GM19025 (cell line): ENCODE data around the gene KIAA0753.
"Not testable (repeated sequence)": the region's sequence is repeated elsewhere in the genome, so short reads cannot be mapped to it uniquely, and the experiment has no call there.

Source experiments
- ATAC-seq: cut with Tn5 transposase; IDR thresholded peaks from one replicate; pipeline ENCODE4 v1.9.1; 2021; ENCODE audit warnings: mild to moderate bottlenecking, low read depth, moderate library complexity; ENCODE audit not compliant: unreplicated experiment

KIAA0753 gene

DNA sequence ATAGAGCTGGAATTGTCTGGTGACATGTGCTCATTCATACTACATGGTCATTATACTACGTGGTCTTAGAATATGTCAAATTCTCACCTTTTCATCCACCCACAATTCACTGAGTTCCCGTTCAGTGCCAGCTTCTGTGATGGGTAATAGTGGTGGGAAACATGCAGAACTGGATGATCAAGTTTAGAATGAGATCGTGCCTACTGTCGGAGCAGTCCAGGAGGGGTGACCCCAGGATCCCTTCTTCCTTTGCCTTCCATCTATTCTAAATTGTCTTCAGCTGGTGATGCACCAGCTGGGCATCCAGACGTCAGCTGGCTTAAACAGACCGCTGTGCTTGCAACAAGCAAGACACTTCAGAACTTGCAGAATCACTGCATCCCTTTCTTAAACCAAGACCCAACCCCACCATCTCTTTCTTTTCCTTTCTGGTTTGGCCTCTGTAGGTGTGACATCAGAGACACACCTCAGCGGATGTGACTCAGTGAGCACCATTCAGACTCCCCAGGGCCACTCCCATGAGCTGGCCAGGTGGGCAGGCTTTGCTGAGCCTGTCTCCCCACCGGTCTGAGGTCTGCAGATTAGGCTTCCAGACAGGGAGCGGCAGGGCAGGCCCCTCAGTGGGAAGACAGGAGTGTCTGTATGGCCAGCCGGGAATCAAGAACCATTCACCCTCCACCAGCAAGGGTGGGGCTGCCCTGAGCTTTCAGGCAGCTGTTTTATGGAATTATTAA, 29.1 kb upstream of the KIAA0753 start:
- no peak for ATAC-seq

DNA sequence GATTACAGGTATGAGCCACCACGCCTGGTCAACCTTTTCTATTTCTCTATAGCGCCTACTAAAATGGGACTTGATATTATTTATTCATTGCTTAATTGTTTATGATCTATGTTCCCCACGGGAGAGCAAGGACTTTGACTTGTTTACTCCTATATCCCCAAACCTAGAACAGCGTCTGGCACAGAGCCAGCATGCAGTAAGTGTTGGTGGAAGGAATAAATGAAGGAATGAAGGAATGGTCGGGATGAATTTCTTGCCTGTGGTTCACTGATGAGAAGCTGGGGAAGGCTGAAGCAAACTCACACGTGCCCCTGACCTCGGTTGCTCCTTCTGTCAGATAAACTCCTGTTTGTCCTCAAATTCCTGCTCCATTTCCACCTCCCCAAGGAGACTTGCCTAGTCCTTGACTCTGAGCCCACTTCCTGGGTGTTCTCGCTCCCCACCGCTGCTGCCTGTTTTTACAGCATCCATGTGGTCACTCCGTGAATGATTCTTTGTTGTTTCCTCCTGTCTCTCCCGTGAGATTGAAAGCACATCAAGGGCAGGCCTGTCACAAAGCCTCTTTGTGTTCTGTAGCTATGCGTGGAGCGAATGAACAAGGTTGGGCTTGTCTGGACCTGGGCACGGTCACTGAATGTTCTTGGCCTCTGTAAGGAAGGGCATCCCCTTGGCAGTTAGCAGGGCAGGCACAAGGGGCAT, 28.4 kb upstream of the KIAA0753 start:
- no peak for ATAC-seq

DNA sequence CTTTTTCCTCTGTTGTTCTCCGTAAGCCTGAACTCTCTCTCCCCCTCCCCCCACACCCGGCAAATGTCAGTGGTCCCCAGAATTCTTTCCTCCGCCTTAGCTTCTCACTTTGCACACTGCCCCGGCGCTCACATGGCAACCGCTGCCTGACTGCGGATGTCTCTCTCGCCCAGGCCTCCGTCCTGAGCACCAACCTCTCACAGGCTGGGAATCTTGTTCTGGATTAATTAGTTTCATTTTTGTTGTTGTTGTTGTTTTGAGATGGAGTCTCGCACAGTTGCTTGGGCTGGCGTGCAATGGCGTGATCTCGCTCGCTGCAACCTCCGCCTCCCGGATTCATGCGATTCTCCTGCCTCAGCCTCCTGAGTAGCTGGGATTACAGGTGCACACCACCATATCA, 27.7 kb upstream of the KIAA0753 start:
- ATAC-seq, result no peak

DNA sequence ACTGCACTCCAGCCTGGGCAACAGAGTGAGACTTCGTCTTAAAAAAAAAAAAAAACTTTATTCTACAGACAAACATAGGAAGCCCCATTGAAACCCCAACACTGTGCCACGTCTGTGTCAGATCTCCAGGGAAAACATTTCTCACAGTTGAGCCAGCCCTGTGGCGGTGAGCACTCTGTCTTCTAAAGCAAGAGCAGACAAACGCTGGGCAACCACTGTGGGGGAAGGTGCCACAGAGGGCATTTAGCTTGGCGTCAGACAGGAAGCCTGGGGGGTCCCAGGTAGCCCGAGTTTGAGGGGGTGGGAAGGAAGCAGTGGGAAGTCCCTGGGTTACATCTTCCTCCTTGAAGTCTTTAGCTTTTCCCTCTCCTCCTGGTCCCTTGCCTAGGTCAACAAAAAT, 27.0 kb upstream of the KIAA0753 start:
- no peak for ATAC-seq

- ATAC-seq, result no peak
Measured at GRCh38 chr17:6666557-6666956, 26.0 kb upstream of the KIAA0753 start.

- no peak for ATAC-seq
Measured at GRCh38 chr17:6666077-6666521, 25.6 kb upstream of the KIAA0753 start.

DNA sequence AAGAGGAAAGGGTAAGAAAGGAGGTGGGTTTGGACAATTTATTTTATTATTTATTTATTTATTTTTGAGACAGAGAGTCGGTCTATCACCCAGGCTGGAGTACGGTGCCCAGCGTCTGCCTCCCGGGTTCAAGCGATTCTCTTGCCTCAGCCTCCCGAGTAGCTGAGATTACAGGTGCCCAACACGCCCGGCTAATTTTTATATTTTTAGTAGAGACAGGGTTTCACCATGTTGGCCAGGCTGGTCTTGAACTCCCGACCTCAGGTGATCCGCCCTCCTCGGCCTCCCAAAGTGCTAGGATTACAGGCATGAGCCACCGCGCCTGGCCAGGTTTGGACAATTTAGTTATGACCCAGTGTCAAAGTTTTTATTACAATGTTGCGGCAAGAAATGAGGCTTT, 22.7 kb upstream of the KIAA0753 start:
- not testable (repeated sequence) for ATAC-seq

DNA sequence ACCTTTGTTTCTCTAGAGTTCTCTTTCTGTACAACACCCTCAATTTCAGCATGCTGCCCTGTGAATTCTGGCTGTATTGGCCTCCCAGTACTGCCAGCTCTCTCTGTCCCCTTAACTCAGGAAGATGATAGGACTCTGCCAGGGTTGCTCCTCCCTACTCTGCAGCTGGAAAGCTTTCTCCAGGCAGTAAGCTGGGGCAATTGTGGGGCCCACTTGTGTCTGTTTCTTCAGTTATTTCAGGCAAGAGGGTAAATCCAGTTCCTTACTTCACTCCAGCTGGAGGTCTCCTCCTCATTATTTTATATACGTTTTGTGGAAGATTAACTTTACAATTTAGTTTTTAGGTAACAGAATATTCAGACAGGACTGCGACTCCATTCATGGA, 20.9 kb upstream of the KIAA0753 start:
- ATAC-seq, result no peak

DNA sequence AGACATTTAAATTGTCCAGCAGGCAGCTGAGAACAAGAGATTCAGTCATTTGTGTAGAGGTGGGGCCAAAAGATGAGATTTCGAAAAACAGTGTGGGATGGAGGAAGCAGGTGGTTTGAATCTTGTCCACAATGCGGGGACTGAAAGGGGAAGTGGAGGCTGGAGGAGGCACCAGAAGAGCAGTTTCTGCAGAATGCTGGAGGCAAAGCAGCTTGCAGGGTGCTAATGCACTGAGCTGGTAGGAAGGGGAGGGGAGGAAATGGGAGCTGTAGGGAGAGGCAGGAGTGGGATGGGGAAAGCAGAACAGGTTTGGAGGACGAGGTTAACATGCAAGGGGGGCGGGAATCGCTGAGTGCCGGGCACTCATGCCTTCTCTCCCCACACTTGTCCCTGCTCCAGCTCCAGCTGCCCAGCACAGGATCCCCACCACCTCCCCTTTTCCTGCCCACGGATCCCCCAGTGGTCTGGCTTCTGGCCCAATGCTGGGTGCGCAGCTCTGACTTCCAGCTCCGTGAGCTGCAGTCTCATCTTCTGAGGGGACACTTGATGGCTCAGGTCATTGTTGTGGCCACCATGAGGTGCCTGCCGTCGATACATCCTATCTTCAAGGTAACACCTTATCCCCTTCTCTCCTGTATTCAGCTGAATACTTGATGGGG, 20.4 kb upstream of the KIAA0753 start:
- ATAC-seq, result peak; percentile 68

GRCh38 chr17:6660101-6660500, 19.6 kb upstream of the KIAA0753 start:
- ATAC-seq, result no peak

DNA sequence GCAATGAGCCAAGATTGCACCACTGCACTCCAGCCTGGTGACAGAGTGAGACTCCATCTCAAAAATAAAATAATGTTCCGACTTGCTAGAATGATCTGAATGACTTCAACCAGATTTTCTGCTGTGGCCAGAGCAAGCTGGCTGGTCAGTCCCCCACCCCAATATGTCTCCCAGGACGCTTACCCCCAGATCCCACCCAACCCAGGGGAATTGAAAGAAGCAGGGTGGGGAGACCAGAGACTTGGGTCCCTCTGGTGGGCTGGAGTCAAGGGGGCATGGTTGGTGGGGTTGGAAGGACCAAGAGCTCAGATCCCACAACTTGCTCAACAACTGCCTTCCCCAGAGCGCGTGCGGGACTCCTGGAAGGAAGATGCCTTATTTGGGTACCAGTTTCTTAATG, 17.9 kb upstream of the KIAA0753 start:
- ATAC-seq, result not testable (repeated sequence)

DNA sequence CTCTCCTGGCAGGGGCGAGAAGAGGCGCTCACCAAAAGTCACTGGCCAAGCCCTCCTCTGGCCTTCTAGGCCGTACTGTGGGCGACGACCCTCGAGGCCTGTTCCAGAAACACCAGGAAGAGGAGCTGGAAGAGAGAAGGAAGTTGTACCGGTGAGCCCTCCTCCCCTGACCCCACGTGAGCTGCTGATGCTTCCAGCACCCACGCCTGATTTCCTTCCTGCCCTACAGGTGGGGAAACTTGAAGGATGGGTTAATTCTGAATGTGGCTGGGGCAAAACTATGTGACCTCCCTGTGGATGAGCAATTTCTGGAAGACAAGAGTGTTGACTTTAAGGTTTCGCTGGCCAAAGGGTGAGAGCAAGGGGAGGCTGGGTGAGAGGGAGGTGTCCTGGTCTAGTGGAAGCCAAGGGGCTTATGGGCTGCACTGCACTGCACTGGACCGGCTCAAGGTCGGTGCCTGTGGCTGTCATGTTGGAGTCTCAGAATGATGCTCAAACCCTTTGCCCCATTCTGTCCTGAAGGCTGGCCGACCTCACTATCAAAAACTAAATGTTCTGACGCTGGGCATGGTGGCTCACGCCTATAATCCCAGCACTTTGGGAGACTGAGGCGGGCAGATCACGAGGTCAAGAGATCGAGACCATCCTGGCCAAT, 17.2 kb upstream of the KIAA0753 start:
- ATAC-seq, result no peak

DNA sequence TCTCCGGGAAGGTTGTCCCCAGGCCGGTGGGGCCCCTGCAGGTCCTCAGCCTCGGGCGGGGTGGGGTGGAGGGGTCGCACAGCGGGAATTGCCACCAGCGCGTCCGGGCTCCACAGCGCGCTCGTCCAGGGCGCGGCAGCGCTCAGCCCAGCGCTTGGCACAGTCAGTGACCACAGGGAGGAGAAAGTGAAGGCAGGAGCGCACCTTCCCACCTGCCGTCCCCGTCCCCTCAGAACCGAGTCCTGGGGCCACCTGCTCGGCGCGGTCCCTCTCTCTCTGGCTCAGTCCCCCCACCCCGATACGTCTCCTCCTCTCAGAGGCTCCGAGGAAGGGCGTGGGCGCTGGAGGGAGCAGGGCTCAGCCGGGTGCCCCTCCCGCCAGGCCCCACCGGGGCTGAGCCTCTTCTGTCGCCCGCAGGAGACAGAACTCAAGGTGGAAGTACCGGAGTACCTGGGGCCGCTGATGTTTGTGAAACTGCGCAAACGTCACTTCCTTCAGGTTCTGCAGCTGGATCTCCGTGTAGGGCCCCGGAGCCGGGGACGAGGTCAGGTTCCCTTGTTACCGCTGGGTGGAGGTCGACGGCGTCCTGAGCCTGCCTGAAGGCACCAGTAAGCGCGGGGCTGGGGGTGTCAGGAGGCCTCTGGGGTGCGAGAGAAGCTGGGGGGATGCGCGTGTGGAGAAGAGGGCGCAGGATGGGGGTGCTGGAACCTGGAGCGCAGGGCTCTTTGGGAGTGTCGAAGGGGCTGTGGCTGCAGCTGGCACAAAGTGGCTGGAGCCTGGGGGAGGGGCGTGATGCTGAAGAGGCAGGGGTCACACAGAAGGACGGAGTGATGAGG, 16.5 kb upstream of the KIAA0753 start:
- ATAC-seq, result not testable (repeated sequence)

GRCh38 chr17:6655732-6656361, 15.3 kb upstream of the KIAA0753 start:
- ATAC-seq, result not testable (repeated sequence)

DNA sequence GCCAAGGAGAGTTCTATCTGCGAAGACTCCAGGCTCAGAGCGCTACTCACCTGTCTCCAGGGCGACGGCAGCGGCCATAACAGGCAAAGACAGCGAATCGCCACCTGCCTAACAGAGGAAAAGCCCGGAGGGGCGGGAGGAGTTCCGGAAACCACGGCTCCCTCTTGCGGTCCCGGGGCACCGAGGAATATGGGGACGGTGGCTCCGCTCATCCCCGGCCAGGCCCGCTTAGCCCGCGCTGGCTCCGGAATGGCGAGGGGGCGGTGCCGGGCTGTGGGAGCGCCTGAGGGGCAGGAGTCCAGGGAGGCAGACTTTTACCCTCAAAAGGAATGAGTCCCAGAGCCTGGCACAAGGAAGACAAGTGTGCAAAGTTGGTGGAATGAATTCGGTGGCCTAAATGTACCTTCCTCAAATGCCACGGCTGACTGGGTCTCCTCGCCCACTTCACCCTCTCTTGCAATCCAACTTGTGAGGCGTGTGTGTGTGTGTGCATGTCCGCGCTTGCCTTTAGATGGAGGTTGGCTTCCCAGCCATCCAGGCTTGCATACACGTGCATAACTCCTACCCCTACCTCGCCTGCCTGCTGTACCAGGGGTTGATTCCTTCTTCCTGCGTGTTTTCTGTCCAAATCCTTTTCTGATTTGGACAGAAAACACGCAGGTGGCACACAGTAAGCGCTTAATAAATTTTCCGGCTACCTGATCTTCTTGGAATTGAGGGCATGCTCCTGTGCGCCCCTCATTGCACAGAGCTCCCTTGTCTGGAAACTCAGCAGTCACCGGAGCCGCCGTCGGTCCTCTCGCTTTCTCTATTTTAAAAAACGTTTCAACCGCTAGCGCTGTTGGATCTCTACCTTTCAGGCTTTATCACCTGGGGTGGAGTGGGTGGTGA, 14.6 kb upstream of the KIAA0753 start:
- ATAC-seq, result no peak

DNA sequence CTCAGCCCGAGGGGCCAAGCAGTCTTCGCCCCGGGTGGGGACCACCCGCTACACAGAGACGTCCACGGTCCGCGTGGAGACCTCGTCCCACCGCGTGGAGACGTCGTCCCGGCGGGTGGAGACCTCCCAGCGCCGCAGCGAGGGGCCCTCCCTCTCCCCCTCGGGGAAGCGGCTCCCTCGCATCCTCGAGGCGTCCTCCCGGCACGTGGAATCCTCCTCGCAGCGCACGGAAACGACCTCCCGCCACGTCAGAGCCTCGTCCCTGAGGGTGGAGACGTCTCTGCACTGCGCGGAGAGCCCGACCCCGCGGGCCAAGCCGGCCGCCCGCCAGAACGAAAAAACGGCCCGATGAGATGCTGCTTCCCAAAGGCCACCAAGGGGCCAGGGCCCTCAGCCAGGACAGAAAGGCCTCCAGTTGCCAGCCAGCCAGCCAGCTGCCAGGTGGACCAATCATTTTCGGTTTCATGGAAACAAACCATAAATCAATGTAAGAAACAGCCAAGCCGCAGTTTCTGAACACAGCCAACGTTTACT, 11.5 kb upstream of the KIAA0753 start:
- ATAC-seq, result no peak

DNA sequence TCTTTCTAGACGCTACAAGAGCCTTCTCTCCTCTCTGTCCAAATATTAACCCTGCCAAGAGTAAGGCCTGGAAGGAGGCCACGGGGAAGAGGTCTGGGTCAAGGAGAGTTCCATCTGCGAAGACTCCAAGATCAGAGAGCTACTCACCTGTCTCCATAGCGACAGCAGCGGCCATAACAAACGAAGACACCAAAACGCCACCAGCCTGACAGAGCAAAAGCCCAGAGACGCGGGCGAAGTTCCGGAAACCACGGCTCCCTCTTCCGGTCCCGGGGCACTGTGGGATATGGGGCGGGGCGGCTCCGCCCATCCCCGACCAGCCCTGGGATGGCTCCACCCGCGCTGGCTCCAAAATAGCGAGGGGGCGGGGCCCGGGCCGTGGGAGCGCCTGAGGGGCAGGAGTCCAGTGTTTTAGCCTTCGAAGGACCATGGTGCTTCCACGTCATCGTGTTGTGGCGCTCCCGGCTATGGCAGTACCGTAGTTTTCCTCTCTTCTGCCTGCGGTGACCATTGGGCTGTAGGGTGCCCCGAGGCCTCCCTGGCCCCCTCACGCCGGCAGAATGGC, 10.9 kb upstream of the KIAA0753 start, which contains the start of the genes C17orf100 and MED31:
Gene C17orf100, plus strand, starts transcription at position 409 of the 565 bp plus-strand sequence. Its CDS starts 152 bp downstream, at position 561.
Gene MED31, minus strand, starts transcription at position 252 of the 565 bp plus-strand sequence. Its CDS starts 77 bp downstream, at position 175.
- peak; percentile 88 for ATAC-seq

GRCh38 chr17:6648181-6648580, 7.7 kb upstream of the KIAA0753 start:
- ATAC-seq, result no peak
